GM21528 (cell line): ENCODE results near the gene LCN9.

Source experiments
- ATAC-seq: cut with Tn5 transposase; IDR thresholded peaks from one replicate; pipeline ENCODE4 v1.9.1; 2021; ENCODE audit warnings: mild to moderate bottlenecking, moderate library complexity; ENCODE audit not compliant: unreplicated experiment, low FRiP score

The LCN9 gene

GRCh38 chr9:135714242-135715055 is 51.3 kb downstream of the LCN9 start:
- ATAC-seq = no peak

GRCh38 chr9:135715056-135715595 is 52.0 kb downstream of the LCN9 start:
- no peak for ATAC-seq

GRCh38 chr9:135716045-135716444 is 52.9 kb downstream of the LCN9 start:
- no peak for ATAC-seq
